ENCODE data around the gene TGFB1I1.

The TGFB1I1 gene

GRCh38 chr16:31452631-31453106 lies 19.3 kb upstream of the TGFB1I1 start:
- peak; percentile 49 for DNase-seq (ENCODE audit: low spot score)

DNA sequence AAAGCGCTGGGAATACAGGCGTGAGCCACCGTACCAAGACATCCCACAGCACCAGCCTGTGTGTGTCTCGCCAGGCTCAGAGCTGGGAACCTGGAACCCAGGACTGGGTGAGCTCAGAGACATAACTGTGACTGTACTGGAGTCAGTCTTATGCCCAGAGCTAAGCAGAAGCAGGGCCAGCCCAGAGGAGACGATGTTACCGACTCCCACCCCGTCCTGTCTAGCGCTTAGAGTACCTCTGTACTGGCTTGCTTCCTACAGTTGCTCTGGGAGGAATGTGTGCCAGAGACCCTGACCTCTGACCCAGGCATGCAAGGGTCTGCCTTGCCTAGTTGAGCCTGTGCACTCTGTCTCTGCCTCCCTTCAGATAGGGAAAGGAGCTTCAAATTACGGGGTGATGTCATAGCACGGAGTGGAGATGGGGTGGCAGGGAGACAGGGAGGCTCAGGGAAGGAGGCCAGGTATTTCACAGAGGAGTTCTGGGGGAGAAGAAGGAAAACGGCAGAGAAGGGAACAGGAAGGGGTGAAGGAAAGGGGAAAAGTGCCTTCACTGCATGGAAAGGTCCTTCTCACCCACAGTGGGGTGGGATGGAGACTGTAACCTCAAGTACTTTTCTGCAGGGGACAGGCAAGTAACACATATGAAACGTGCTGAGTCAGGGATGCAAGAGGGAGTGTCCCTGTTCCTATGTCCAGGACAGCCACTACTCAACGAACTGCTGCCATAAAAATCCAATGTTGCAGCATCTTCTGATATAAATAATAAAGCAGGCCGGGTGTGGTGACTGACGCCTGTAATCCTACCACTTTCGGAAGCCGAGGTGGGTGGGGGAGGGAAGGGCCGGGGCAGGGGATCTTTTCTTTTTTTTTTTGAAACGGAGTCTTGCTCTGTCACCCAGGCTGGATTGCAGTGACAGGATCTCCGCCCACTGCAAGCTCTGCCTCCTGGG lies 18.4 kb upstream of the TGFB1I1 start:
- DNase-seq (ENCODE audit: low spot score) = peak; percentile 82

- peak; percentile 54 for DNase-seq (ENCODE audit: low spot score)
These were observed 16.2 kb upstream of the TGFB1I1 start for GRCh38 chr16:31455601-31456314.

DNA sequence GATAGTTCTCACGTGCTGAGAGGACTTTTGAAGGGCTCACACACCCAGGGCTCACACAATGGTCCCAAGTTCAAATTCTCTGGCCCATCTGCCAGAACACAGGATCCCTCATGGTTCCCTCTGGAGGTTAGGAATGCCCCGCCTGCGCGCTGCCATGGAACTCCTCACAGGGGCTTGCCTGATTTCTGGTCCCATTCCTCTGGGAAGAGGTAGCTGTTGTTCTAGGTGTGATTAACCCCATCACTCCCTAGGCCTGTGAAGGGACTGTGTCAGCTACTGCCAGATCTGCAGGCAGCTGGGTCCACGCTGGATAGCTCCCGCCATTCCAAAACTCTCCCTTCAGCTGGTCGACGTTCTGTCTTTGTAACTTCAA lies 15.0 kb upstream of the TGFB1I1 start:
- DNase-seq (ENCODE audit: low spot score) = no peak

- DNase-seq (ENCODE audit: low spot score) = peak; percentile 57
These were observed 13.7 kb upstream of the TGFB1I1 start for GRCh38 chr16:31458073-31458843.

DNA sequence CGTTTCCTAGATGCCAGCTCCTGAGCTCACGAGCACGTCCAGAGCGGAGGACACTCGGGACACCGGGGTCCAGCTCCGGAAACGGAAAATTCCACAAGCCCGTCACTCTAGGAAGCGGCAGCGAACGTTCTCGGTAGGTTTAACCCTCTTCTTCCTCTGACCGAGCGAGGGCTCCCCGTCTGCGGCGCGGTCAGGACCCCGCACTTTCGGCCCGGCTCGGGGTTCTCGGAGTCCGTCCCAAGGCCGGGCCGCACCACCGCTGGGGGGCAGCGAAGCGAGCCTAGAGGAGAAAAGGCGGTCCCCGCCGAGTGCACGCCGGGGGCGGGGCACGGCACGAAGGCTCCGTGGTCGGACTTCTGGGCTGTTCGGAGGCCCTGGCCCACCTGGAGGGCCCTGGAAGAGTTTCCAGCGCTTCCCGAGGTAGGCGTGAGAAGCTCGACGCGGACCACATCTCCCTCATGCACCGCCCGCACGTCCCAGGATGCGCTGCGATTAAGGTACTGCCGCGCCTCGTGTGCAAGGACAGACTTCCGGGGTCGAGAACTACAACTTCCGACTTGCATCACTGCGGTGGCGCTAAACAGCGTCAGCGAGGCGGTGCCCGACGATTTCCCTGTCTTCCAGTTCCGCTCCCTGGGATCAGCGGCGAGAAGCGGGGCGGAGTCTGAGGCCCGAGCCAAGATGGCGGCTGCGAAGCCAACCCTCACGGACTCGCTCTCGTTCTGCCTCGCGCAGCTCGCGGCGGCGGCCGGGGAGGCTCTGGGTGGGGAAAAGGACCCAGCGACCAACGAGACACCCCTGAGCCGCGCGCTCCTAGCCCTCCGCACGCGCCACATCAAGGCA lies 12.9 kb upstream of the TGFB1I1 start, which contains the start of gene ARMC5:
Gene ARMC5, plus strand, starts transcription at position 658 of the 843 bp plus-strand sequence. Its CDS starts 24 bp downstream, at position 682.
- DNase-seq (ENCODE audit: low spot score) = peak; percentile 98

DNA sequence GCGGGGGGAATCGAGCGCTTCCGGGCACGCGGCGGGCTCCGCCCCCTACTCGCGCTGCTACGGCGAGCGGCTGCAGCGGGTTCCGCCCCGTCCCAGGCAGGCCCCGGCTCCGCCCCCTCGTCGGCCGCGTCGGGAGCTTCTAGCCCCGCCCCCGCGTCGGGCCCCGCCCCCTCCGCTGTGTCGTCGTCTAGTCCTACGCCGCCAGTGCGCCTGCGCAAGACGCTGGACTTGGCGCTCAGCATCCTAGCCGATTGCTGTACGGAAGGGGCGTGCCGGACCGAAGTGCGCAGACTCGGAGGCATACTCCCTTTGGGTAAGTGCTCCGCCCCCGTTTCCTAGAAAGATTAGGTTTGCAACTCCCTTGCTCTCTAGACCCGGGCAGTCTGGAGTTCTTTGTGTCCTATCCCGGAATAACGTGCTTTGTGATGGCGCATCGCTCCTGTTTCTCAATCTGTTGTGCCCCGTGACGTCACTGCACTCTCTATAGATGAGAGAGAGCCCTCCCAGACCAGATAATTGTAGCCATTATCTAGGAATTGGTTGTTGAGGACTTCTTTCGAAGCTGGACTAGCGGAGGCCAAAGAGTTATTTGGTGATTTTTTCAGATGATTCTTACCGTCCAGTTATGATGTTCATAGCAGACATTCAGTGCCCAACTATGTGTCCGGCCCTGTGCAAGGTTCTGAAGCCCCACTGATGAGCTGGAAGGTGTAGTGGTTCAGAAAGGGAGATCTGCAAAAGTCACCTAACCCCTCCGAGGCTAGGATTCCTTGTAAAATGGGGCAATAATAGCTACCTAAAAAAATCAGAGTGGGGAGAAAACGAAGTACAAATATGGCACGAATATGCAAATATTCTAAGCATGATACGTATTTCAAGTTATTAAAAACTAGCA lies 12.0 kb upstream of the TGFB1I1 start:
- DNase-seq (ENCODE audit: low spot score) = peak; percentile 100

GRCh38 chr16:31460582-31461002 lies 11.4 kb upstream of the TGFB1I1 start:
- DNase-seq (ENCODE audit: low spot score) = peak; percentile 68

DNA sequence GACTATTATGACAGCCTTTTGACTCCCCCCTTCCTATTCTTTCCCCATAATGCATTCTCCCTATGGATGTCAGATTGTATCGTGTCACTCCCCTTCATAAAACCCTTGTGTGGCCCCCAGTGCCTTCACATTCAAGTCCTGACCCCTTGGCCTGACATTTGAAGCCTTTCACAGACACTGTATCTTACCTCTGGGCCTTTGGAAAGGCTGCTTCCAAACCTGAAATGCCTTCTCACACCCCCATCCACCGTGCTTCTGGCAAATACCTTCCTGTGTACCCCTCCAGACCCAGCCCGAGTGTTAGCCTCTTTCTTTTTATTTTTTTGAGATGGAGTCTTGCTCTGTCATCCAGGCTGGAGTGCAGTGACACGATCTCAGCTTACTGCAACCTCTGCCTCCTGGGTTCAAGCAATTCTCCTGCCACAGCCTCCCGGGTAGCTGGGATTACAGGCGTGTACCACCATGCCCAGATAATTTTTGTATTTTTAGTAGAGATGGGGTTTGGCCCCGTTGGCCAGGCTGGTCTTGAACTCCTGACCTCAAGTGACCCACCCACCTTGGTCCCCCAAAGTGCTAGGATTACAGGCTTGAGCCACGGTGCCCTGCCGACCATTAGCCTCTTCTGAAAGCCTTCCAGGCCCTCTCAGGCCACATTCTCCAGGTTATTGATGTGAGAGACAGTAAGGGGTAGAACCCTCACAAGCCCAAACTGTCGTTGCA lies 10.6 kb upstream of the TGFB1I1 start:
- DNase-seq (ENCODE audit: low spot score) = no peak

DNA sequence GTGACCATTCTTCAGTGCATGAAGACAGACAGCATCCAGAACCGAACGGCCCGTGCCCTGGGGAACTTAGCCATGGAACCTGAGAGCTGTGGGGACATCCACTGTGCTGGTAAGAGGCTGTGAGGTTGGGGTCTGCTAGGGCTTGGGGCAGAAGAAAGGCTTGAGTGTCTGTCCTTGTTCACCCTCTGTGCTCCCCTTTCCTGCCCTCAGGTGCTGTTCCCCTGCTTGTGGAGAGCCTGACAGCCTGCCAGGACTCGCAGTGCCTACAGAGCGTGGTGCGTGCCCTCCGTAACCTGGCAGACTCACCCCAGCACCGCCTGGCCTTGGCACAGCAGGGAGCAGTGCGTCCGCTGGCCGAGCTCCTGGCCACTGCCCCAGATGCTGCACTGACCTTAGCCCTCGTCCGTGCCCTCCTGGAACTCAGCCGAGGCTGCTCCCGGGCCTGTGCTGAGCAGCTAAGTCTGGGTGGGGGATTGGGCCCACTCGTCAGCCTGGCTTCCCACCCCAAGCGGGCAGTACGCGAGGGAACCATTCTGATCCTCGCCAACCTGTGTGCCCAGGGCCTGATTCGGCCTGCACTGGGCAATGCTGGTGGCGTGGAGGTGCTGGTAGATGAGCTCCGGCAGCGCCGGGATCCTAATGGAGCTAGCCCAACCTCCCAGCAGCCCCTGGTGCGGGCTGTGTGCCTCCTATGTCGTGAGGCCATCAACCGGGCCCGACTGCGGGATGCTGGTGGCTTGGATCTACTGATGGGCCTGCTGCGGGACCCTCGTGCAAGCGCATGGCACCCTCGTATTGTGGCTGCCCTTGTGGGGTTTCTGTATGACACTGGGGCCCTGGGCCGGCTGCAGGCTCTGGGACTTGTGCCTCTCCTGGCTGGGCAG lies 9.8 kb upstream of the TGFB1I1 start:
- no peak for DNase-seq (ENCODE audit: low spot score)

DNA sequence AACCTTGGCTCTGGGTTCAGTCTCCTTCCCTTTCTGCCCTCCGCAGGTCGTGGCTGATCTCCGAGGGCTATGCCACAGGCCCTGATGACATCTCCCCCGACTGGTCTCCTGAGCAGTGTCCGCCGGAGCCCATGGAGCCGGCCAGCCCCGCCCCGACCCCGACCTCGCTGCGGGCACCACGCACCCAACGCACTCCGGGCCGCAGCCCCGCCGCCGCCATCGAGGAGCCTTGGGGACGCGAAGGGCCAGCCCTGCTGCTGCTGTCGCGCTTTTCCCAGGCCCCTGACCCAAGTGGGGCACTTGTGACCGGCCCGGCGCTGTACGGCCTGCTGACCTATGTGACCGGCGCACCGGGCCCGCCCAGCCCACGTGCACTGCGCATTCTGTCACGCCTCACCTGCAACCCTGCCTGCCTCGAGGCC lies 7.6 kb upstream of the TGFB1I1 start:
- no peak for DNase-seq (ENCODE audit: low spot score)

DNA sequence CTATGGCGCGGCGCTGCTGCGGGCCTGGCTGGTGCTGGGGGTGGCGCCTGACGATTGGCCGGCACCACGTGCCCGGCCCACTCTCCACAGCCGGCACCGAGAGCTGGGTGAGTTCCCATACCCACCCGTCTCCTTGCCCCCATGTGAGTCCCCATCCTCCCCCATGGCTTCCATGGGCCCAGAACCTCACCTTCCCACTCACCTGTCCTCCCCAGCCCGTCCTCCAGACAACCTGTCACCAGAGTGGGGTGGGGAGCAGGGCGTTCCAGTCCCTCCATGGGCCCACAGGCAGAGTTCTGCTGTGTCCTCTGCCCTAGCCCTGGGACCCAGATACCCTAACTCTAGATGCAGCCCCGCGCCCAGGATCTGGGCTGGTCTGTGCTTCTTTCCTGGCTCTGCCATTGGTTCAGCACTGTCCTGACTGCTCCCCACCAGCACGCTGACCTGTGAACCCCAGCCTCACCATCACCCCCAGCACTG lies 7.1 kb upstream of the TGFB1I1 start:
- DNase-seq (ENCODE audit: low spot score) = no peak

DNA sequence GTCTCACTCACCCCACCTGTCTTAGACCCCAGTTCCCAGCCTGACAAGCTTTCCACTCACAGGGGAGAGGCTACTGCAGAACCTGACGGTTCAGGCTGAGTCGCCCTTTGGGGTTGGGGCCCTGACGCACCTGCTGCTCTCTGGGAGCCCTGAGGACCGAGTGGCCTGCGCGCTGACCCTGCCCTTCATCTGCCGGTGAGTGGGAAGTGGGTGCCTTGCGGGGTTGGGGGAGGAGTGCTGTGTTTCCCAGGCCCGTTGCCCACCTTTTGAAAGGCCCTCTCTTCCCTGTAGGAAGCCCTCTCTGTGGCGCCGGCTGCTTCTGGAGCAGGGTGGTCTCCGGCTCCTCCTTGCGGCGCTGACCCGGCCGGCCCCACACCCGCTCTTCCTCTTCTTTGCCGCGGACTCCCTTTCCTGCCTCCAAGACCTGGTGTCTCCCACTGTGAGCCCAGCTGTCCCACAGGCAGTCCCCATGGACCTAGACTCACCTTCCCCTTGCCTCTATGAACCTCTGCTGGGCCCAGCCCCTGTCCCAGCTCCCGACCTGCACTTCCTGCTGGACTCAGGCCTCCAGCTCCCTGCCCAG lies 6.1 kb upstream of the TGFB1I1 start:
- no peak for DNase-seq (ENCODE audit: low spot score)

- DNase-seq (ENCODE audit: low spot score) = no peak
These were observed 5.5 kb upstream of the TGFB1I1 start for GRCh38 chr16:31466381-31466841.

GRCh38 chr16:31467151-31467773 lies 4.7 kb upstream of the TGFB1I1 start:
- DNase-seq (ENCODE audit: low spot score) = no peak

DNA sequence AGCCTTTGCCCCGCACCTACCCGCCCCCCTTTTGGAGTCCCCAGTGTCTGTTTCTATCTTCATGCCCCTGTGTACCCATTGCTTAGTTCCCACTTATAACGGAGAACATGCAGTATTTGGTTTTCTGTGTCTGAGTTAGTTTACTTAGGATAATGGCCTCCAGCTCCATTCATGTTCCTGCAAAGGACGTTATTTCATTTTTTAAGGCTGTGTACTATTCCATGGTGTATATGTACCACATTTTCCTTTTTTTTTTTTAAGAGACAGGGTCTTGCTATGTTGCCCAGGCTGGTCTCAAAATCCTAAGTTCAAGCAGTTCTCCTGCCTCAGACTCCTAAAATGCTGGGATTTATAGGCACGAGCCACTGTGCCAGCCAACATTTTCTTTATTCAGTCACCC lies 4.1 kb upstream of the TGFB1I1 start:
- no peak for DNase-seq (ENCODE audit: low spot score)

- no peak for DNase-seq (ENCODE audit: low spot score)
These were observed 1.3 kb upstream of the TGFB1I1 start for GRCh38 chr16:31470615-31471014.
